SK-N-SH treated with all-trans-retinoic acid at 6 μM for 48 hours (cell line): ENCODE data around the gene NF1.

Source experiments
- ATAC-seq: fragments of 200-7000 bp; cut with Tn5 transposase; 3 replicates; pipeline ENCODE4 v1.9.1; 2020; ENCODE audit warnings: mild to moderate bottlenecking, moderate library complexity
- ARNTL ChIP-seq: fragments of 450-650 bp; formaldehyde crosslinking; IDR thresholded peaks from 2 replicates; pipeline ENCODE4 v1.5.0; 2020; ENCODE audit warnings: low read depth, mild to moderate bottlenecking, moderate library complexity, borderline replicate concordance
- BACH2 ChIP-seq: fragments of 250-450 bp; sonication (Bioruptor Pico); IDR thresholded peaks from 2 replicates; pipeline ENCODE4 v1.9.0; 2021; ENCODE audit warnings: mild to moderate bottlenecking, borderline replicate concordance
- CREB5 ChIP-seq: fragments of 250-450 bp; sonication (Bioruptor Pico); IDR thresholded peaks from 2 replicates; pipeline ENCODE4 v1.5.1; 2020; ENCODE audit warnings: low read depth, mild to moderate bottlenecking, moderate library complexity
- CSDC2 ChIP-seq: fragments of 250-450 bp; sonication (Bioruptor Pico); IDR thresholded peaks from 2 replicates; pipeline ENCODE4 v1.5.0; 2020; ENCODE audit warnings: mild to moderate bottlenecking, moderate library complexity
- CSRNP3 ChIP-seq: fragments of 250-450 bp; sonication (Bioruptor Pico); IDR thresholded peaks from 2 replicates; pipeline ENCODE4 v1.5.1; 2021; ENCODE audit warnings: mild to moderate bottlenecking, moderate library complexity
- ESRRG ChIP-seq: fragments of 250-450 bp; sonication (Bioruptor Pico); IDR thresholded peaks from 2 replicates; pipeline ENCODE4 v1.6.1; 2021; ENCODE audit warnings: mild to moderate bottlenecking
- GLIS3 ChIP-seq: fragments of 250-450 bp; sonication (Bioruptor Pico); IDR thresholded peaks from 2 replicates; pipeline ENCODE4 v1.5.0; 2020; ENCODE audit warnings: mild to moderate bottlenecking, moderate library complexity
- ISL1 ChIP-seq: fragments of 250-450 bp; sonication (Bioruptor Pico); IDR thresholded peaks from 2 replicates; pipeline ENCODE4 v2.1.2; 2022; ENCODE audit warnings: mild to moderate bottlenecking, moderate library complexity
- POU6F1 ChIP-seq: fragments of 250-450 bp; sonication (Bioruptor Pico); IDR thresholded peaks from 2 replicates; pipeline ENCODE4 v1.8.0; 2021; ENCODE audit warnings: low read depth, mild to moderate bottlenecking, moderate library complexity, borderline replicate concordance
- PPARA ChIP-seq: fragments of 250-450 bp; sonication (Bioruptor Pico); IDR thresholded peaks from 2 replicates; pipeline ENCODE4 v1.5.0; 2020; ENCODE audit warnings: mild to moderate bottlenecking, borderline replicate concordance
- RARB ChIP-seq: fragments of 250-450 bp; sonication (Bioruptor Pico); IDR thresholded peaks from 2 replicates; pipeline ENCODE4 v1.8.0; 2021; ENCODE audit warnings: mild to moderate bottlenecking, moderate library complexity
- SNAI2 ChIP-seq: fragments of 250-450 bp; sonication (Bioruptor Pico); IDR thresholded peaks from 2 replicates; pipeline ENCODE4 v1.5.0; 2020; ENCODE audit warnings: mild to moderate bottlenecking, moderate library complexity
- TCF4 ChIP-seq: fragments of 250-450 bp; sonication (Bioruptor Pico); IDR thresholded peaks from 2 replicates; pipeline ENCODE4 v1.8.0; 2021; ENCODE audit warnings: mild to moderate bottlenecking, moderate library complexity, borderline replicate concordance
- TOX ChIP-seq: fragments of 250-450 bp; sonication (Bioruptor Pico); IDR thresholded peaks from 2 replicates; pipeline ENCODE4 v1.8.0; 2021; ENCODE audit warnings: mild to moderate bottlenecking, moderate library complexity, borderline replicate concordance
- TSHZ2 ChIP-seq: fragments of 250-450 bp; sonication (Bioruptor Pico); IDR thresholded peaks from 2 replicates; pipeline ENCODE4 v1.5.0; 2020; ENCODE audit warnings: mild to moderate bottlenecking, moderate library complexity
- ZC3H10 ChIP-seq: fragments of 250-450 bp; sonication (Bioruptor Pico); IDR thresholded peaks from 2 replicates; pipeline ENCODE4 v1.5.1; 2021; ENCODE audit warnings: mild to moderate bottlenecking, moderate library complexity
- ZFP3 ChIP-seq: fragments of 250-450 bp; sonication (Bioruptor Pico); IDR thresholded peaks from 2 replicates; pipeline ENCODE4 v1.5.0; 2020; ENCODE audit warnings: mild to moderate bottlenecking, moderate library complexity
- ZFP30 ChIP-seq: fragments of 450-650 bp; formaldehyde crosslinking; IDR thresholded peaks from 2 replicates; pipeline ENCODE4 v1.5.0; 2022; ENCODE audit warnings: mild to moderate bottlenecking, moderate library complexity
- ZNF565 ChIP-seq: fragments of 450-650 bp; formaldehyde crosslinking; conservative IDR thresholded peaks from 2 replicates; pipeline ENCODE4 v1.5.0; 2020; ENCODE audit warnings: low read depth, mild to moderate bottlenecking, moderate library complexity
- ZNF70 ChIP-seq: fragments of 450-650 bp; formaldehyde crosslinking; IDR thresholded peaks from 2 replicates; pipeline ENCODE4 v1.5.0; 2020; ENCODE audit warnings: mild to moderate bottlenecking, moderate library complexity
- ZNF8 ChIP-seq: fragments of 450-650 bp; formaldehyde crosslinking; IDR thresholded peaks from 2 replicates; pipeline ENCODE4 v1.5.0; 2020; ENCODE audit warnings: mild to moderate bottlenecking, moderate library complexity

The NF1 gene

GRCh38 chr17:31386542-31387075 is 291.8 kb downstream of the NF1 start:
- TF ChIP-seq TSHZ2 (no peak), GLIS3 (no peak), SNAI2 (no peak), CSDC2 (CRISPR knock-in tag) (no peak), ZFP3 (no peak), ZC3H10 (CRISPR knock-in tag) (no peak), CSRNP3 (CRISPR knock-in tag) (no peak), ISL1 (CRISPR knock-in tag) (no peak), PPARA (no peak), BACH2 (no peak), ZNF70 (CRISPR knock-in tag) (no peak), TCF4 (no peak), ARNTL (CRISPR knock-in tag) (no peak), ZNF8 (CRISPR knock-in tag) (no peak), CREB5 (no peak), ZFP30 (CRISPR knock-in tag) (no peak), TOX (CRISPR knock-in tag) (no peak), ZNF565 (no peak), ESRRG (CRISPR knock-in tag) (no peak)
- no peak; the same call in 2 of the 3 replicates for ATAC-seq

- TF ChIP-seq RARB (CRISPR knock-in tag) = no peak
- ATAC-seq = no peak
These were observed 292.7 kb downstream of the NF1 start for GRCh38 chr17:31387438-31387837.

GRCh38 chr17:31388351-31388750 is 293.6 kb downstream of the NF1 start:
- TF ChIP-seq ZNF565 = no peak
- no peak for TF ChIP-seq BACH2
- no peak for TF ChIP-seq TCF4
- no peak for TF ChIP-seq POU6F1 (CRISPR knock-in tag)
- no peak for TF ChIP-seq TSHZ2
- TF ChIP-seq CSDC2 (CRISPR knock-in tag) = no peak
- no peak for TF ChIP-seq ZFP3
- no peak for ATAC-seq
